Choroid plexus epithelial cell (primary cell): ENCODE data around the gene CSF2.

ENCODE experiments used
- DNase-seq: peaks from one replicate; pipeline ENCODE4 v3.0.0-alpha.2; 2010; ENCODE audit warnings: low read depth
- H3K4me3 ChIP-seq: 2 replicates; pipeline ENCODE4 v1.5.1; 2011; ENCODE audit warnings: low read depth, mild to moderate bottlenecking, control low read depth, low read length, moderate library complexity
- CTCF ChIP-seq: conservative IDR thresholded peaks from 2 replicates; pipeline ENCODE4 v1.5.1; 2011; ENCODE audit warnings: low read depth, mild to moderate bottlenecking, control low read depth, inconsistent platforms, low read length, moderate library complexity

CSF2 gene

GRCh38 chr5:132095424-132095972, 21.9 kb downstream of the CSF2 start:
- H3K4me3 ChIP-seq: no peak overlapping the region
- DNase-seq: no peak
- no peak for TF ChIP-seq CTCF

- no peak overlapping the region for H3K4me3 ChIP-seq
- TF ChIP-seq CTCF: no peak
- no peak for DNase-seq
Observed at GRCh38 chr5:132096904-132097303, 23.3 kb downstream of the CSF2 start.

- no peak overlapping the region for H3K4me3 ChIP-seq
- DNase-seq: peak; percentile 34
- TF ChIP-seq CTCF: no peak
Observed at GRCh38 chr5:132098151-132098594, 24.6 kb downstream of the CSF2 start.

- no peak for TF ChIP-seq CTCF
- no peak overlapping the region for H3K4me3 ChIP-seq
- no peak for DNase-seq
Observed at GRCh38 chr5:132098621-132099020, 25.0 kb downstream of the CSF2 start.

- no peak for DNase-seq
- TF ChIP-seq CTCF: no peak
- no peak overlapping the region for H3K4me3 ChIP-seq
Observed at GRCh38 chr5:132099076-132099748, 25.6 kb downstream of the CSF2 start.

GRCh38 chr5:132099905-132100304, 26.3 kb downstream of the CSF2 start:
- no peak overlapping the region for H3K4me3 ChIP-seq
- TF ChIP-seq CTCF: no peak
- no peak for DNase-seq

- no peak for DNase-seq
- H3K4me3 ChIP-seq: no peak overlapping the region
- no peak for TF ChIP-seq CTCF
Observed at GRCh38 chr5:132100672-132101261, 27.2 kb downstream of the CSF2 start.
